HUDEP-2 (cell line): ENCODE measurements around the gene PHACTR1.
"Not testable (repeated sequence)": the region's sequence is repeated elsewhere in the genome, so short reads cannot be mapped to it uniquely, and the experiment has no call there.

Source experiments
- DNase-seq, 76 experiments: peaks; one replicate each; lab custom pipeline; 2025; ENCODE audit not compliant: unreplicated experiment in 76 of 76; lab: John Stamatoyannopoulos, UW

Gene PHACTR1

GRCh38 chr6:13318821-13319220 lies 602.3 kb downstream of the PHACTR1 start:
- DNase-seq = no peak

GRCh38 chr6:13319891-13320564 lies 603.5 kb downstream of the PHACTR1 start:
- peak in 57 of 76 experiments; percentile 6 to 96 (median 79) for DNase-seq

- DNase-seq = not testable (repeated sequence)
These were observed 609.5 kb downstream of the PHACTR1 start for GRCh38 chr6:13326031-13326586.

- peak in 10 of 76 experiments; percentile 3 to 49 (median 37) for DNase-seq
These were observed 611.1 kb downstream of the PHACTR1 start for GRCh38 chr6:13327691-13328075.

GRCh38 chr6:13328076-13328874 lies 611.7 kb downstream of the PHACTR1 start, which contains the start of gene TBC1D7:
Gene TBC1D7, minus strand, starts transcription at chr6:13328537. Its CDS starts 1,639 bp downstream, at chr6:13326898.
- peak; percentile 21 to 97 (median 90) for DNase-seq

- DNase-seq = no peak
These were observed 612.3 kb downstream of the PHACTR1 start for GRCh38 chr6:13328875-13329183.

GRCh38 chr6:13331516-13332348 lies 615.2 kb downstream of the PHACTR1 start:
- DNase-seq = peak in 25 of 76 experiments; percentile 19 to 61 (median 40)

- no peak for DNase-seq
These were observed 615.8 kb downstream of the PHACTR1 start for GRCh38 chr6:13332349-13332706.

- DNase-seq = peak in 72 of 76 experiments; percentile 24 to 87 (median 68)
These were observed 618.4 kb downstream of the PHACTR1 start for GRCh38 chr6:13334953-13335352.

GRCh38 chr6:13336553-13336952 lies 620.0 kb downstream of the PHACTR1 start:
- DNase-seq = peak in 69 of 76 experiments; percentile 19 to 88 (median 59)

GRCh38 chr6:13338038-13338437 lies 621.5 kb downstream of the PHACTR1 start:
- DNase-seq = no peak
